WTC11 (cell line): ENCODE data around the gene CTNNA2.

Source experiments
- FOXK1 ChIP-seq: sonication (generic); formaldehyde crosslinking; IDR thresholded peaks from 2 replicates; pipeline ENCODE4 v1.8.0; 2022; ENCODE audit warnings: mild to moderate bottlenecking, moderate library complexity, missing genetic modification reagents
- TEAD4 ChIP-seq: sonication (generic); formaldehyde crosslinking; IDR thresholded peaks from 2 replicates; pipeline ENCODE4 v1.8.0; 2022; ENCODE audit warnings: mild to moderate bottlenecking, missing genetic modification reagents
- TP53 ChIP-seq: sonication (generic); formaldehyde crosslinking; IDR thresholded peaks from 2 replicates; pipeline ENCODE4 v1.8.1; 2023; ENCODE audit warnings: mild to moderate bottlenecking, missing genetic modification reagents
- ZNF232 ChIP-seq: sonication (generic); formaldehyde crosslinking; IDR thresholded peaks from 2 replicates; pipeline ENCODE4 v1.8.0; 2022; ENCODE audit warnings: mild to moderate bottlenecking, missing genetic modification reagents
- ZNF416 ChIP-seq: fragments of 250-450 bp; sonication (Bioruptor Pico); IDR thresholded peaks from 2 replicates; pipeline ENCODE4 v1.9.0; 2021; ENCODE audit warnings: mild to moderate bottlenecking, inconsistent platforms
- TF ChIP-seq, protein P1 (sequence below): fragments of 200-600 bp; IDR thresholded peaks from 2 replicates; pipeline ENCODE4 v1.8.0; 2022; ENCODE audit warnings: antibody characterized with exemption
- TF ChIP-seq, protein P2 (sequence below): sonication (generic); formaldehyde crosslinking; IDR thresholded peaks from 2 replicates; pipeline ENCODE4 v1.8.1; 2022; ENCODE audit warnings: missing genetic modification reagents, borderline replicate concordance
- TF ChIP-seq, protein P3 (sequence below): sonication (generic); formaldehyde crosslinking; IDR thresholded peaks from 2 replicates; pipeline ENCODE4 v1.8.0; 2022; ENCODE audit warnings: mild to moderate bottlenecking, missing genetic modification reagents
- TF ChIP-seq, protein P4 (sequence below): sonication (generic); formaldehyde crosslinking; IDR thresholded peaks from 2 replicates; pipeline ENCODE4 v1.8.1; 2023; ENCODE audit warnings: mild to moderate bottlenecking, moderate library complexity, missing genetic modification reagents
- TF ChIP-seq, protein P5 (sequence below): fragments of 250-450 bp; sonication (Bioruptor Pico); IDR thresholded peaks from 2 replicates; pipeline ENCODE4 v1.9.0; 2021; ENCODE audit warnings: mild to moderate bottlenecking, borderline replicate concordance
- TF ChIP-seq, protein P6 (sequence below): sonication (generic); formaldehyde crosslinking; IDR thresholded peaks from 2 replicates; pipeline ENCODE4 v1.8.0; 2022; ENCODE audit warnings: missing genetic modification reagents

DNA sequence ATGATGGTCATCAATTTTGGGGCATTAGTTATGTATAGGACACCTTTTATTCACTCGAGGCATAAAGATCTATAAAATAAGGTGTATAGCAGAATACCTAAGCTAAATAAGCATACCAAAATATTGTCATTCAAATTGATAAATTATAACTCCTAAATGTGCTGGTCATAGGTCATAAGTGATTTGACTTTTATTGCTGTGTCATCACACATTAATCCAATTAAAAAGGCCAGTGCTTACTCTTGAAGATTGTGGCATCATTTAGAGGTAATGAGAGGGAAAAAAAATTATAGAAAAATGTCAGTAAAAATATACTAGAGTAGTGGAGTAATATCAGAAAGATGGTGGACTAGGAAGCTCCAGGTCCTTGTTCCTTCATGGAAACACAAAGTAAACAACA is 1138.6 kb downstream of the CTNNA2 start:
- no peak for TF ChIP-seq FOXK1 (CRISPR knock-in tag)
- TF ChIP-seq TEAD4 (CRISPR knock-in tag): no peak
- TF ChIP-seq, protein P1, sequence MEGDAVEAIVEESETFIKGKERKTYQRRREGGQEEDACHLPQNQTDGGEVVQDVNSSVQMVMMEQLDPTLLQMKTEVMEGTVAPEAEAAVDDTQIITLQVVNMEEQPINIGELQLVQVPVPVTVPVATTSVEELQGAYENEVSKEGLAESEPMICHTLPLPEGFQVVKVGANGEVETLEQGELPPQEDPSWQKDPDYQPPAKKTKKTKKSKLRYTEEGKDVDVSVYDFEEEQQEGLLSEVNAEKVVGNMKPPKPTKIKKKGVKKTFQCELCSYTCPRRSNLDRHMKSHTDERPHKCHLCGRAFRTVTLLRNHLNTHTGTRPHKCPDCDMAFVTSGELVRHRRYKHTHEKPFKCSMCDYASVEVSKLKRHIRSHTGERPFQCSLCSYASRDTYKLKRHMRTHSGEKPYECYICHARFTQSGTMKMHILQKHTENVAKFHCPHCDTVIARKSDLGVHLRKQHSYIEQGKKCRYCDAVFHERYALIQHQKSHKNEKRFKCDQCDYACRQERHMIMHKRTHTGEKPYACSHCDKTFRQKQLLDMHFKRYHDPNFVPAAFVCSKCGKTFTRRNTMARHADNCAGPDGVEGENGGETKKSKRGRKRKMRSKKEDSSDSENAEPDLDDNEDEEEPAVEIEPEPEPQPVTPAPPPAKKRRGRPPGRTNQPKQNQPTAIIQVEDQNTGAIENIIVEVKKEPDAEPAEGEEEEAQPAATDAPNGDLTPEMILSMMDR: no peak
- TF ChIP-seq, protein P2, sequence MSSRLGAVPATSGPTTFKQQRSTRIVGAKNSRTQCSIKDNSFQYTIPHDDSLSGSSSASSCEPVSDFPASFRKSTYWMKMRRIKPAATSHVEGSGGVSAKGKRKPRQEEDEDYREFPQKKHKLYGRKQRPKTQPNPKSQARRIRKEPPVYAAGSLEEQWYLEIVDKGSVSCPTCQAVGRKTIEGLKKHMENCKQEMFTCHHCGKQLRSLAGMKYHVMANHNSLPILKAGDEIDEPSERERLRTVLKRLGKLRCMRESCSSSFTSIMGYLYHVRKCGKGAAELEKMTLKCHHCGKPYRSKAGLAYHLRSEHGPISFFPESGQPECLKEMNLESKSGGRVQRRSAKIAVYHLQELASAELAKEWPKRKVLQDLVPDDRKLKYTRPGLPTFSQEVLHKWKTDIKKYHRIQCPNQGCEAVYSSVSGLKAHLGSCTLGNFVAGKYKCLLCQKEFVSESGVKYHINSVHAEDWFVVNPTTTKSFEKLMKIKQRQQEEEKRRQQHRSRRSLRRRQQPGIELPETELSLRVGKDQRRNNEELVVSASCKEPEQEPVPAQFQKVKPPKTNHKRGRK (CRISPR knock-in tag): no peak
- TF ChIP-seq, protein P3, sequence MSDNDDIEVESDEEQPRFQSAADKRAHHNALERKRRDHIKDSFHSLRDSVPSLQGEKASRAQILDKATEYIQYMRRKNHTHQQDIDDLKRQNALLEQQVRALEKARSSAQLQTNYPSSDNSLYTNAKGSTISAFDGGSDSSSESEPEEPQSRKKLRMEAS: no peak
- no peak for TF ChIP-seq ZNF232
- TF ChIP-seq ZNF416 (CRISPR knock-in tag): no peak
- TF ChIP-seq, protein P4, sequence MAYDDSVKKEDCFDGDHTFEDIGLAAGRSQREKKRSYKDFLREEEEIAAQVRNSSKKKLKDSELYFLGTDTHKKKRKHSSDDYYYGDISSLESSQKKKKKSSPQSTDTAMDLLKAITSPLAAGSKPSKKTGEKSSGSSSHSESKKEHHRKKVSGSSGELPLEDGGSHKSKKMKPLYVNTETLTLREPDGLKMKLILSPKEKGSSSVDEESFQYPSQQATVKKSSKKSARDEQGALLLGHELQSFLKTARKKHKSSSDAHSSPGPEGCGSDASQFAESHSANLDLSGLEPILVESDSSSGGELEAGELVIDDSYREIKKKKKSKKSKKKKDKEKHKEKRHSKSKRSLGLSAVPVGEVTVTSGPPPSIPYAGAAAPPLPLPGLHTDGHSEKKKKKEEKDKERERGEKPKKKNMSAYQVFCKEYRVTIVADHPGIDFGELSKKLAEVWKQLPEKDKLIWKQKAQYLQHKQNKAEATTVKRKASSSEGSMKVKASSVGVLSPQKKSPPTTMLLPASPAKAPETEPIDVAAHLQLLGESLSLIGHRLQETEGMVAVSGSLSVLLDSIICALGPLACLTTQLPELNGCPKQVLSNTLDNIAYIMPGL (CRISPR knock-in tag): no peak
- TF ChIP-seq, protein P5, sequence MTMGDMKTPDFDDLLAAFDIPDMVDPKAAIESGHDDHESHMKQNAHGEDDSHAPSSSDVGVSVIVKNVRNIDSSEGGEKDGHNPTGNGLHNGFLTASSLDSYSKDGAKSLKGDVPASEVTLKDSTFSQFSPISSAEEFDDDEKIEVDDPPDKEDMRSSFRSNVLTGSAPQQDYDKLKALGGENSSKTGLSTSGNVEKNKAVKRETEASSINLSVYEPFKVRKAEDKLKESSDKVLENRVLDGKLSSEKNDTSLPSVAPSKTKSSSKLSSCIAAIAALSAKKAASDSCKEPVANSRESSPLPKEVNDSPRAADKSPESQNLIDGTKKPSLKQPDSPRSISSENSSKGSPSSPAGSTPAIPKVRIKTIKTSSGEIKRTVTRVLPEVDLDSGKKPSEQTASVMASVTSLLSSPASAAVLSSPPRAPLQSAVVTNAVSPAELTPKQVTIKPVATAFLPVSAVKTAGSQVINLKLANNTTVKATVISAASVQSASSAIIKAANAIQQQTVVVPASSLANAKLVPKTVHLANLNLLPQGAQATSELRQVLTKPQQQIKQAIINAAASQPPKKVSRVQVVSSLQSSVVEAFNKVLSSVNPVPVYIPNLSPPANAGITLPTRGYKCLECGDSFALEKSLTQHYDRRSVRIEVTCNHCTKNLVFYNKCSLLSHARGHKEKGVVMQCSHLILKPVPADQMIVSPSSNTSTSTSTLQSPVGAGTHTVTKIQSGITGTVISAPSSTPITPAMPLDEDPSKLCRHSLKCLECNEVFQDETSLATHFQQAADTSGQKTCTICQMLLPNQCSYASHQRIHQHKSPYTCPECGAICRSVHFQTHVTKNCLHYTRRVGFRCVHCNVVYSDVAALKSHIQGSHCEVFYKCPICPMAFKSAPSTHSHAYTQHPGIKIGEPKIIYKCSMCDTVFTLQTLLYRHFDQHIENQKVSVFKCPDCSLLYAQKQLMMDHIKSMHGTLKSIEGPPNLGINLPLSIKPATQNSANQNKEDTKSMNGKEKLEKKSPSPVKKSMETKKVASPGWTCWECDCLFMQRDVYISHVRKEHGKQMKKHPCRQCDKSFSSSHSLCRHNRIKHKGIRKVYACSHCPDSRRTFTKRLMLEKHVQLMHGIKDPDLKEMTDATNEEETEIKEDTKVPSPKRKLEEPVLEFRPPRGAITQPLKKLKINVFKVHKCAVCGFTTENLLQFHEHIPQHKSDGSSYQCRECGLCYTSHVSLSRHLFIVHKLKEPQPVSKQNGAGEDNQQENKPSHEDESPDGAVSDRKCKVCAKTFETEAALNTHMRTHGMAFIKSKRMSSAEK (CRISPR knock-in tag): no peak
- TF ChIP-seq TP53 (CRISPR knock-in tag): no peak
- TF ChIP-seq, protein P6, sequence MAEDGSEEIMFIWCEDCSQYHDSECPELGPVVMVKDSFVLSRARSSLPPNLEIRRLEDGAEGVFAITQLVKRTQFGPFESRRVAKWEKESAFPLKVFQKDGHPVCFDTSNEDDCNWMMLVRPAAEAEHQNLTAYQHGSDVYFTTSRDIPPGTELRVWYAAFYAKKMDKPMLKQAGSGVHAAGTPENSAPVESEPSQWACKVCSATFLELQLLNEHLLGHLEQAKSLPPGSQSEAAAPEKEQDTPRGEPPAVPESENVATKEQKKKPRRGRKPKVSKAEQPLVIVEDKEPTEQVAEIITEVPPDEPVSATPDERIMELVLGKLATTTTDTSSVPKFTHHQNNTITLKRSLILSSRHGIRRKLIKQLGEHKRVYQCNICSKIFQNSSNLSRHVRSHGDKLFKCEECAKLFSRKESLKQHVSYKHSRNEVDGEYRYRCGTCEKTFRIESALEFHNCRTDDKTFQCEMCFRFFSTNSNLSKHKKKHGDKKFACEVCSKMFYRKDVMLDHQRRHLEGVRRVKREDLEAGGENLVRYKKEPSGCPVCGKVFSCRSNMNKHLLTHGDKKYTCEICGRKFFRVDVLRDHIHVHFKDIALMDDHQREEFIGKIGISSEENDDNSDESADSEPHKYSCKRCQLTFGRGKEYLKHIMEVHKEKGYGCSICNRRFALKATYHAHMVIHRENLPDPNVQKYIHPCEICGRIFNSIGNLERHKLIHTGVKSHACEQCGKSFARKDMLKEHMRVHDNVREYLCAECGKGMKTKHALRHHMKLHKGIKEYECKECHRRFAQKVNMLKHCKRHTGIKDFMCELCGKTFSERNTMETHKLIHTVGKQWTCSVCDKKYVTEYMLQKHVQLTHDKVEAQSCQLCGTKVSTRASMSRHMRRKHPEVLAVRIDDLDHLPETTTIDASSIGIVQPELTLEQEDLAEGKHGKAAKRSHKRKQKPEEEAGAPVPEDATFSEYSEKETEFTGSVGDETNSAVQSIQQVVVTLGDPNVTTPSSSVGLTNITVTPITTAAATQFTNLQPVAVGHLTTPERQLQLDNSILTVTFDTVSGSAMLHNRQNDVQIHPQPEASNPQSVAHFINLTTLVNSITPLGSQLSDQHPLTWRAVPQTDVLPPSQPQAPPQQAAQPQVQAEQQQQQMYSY: no peak
